NB4 (cell line): Measurements from ENCODE around the gene MED28.

ENCODE experiments used
- DNase-seq: peaks from one replicate; pipeline ENCODE4 v3.0.0; 2010; ENCODE audit warnings: low read depth
- H3K4me3 ChIP-seq: one replicate; pipeline ENCODE4 v1.5.1; 2011; ENCODE audit warnings: mild to moderate bottlenecking, low read depth, low read length, moderate library complexity
- CTCF ChIP-seq: IDR thresholded peaks from one replicate; pipeline ENCODE4 v1.5.1; 2012; ENCODE audit warnings: low read depth, low read length
- MAX ChIP-seq: IDR thresholded peaks from 2 replicates; pipeline ENCODE4 v1.6.1; 2011; ENCODE audit warnings: low read depth, low read length
- MYC ChIP-seq: IDR thresholded peaks from 2 replicates; pipeline ENCODE4 v1.6.1; 2011; ENCODE audit warnings: low read depth, low read length
- POLR2A ChIP-seq: IDR thresholded peaks from 2 replicates; pipeline ENCODE4 v1.6.1; 2011; ENCODE audit warnings: mild to moderate bottlenecking; ENCODE audit not compliant: insufficient read length; ENCODE audit errors: extremely low read depth

The MED28 gene

GRCh38 chr4:17665346-17665745 lies 50.9 kb downstream of the MED28 start:
- peak; percentile 74 for DNase-seq
- peak overlapping the region; percentile 36 for H3K4me3 ChIP-seq
- TF ChIP-seq POLR2A (no peak), CTCF (no peak), MAX (no peak), MYC (no peak)

GRCh38 chr4:17665852-17666251 lies 51.4 kb downstream of the MED28 start:
- DNase-seq = no peak
- no peak for TF ChIP-seq MYC
- TF ChIP-seq POLR2A = no peak
- TF ChIP-seq MAX = no peak
- TF ChIP-seq CTCF = no peak

GRCh38 chr4:17667253-17667652 lies 52.8 kb downstream of the MED28 start:
- TF ChIP-seq MYC (no peak), MAX (no peak), POLR2A (no peak), CTCF (no peak)
- DNase-seq = no peak
- no peak overlapping the region for H3K4me3 ChIP-seq

More at GRCh38 chr4:17665852-17666251, 51.4 kb downstream of the MED28 start:
- H3K4me3 ChIP-seq = no peak overlapping the region

GRCh38 chr4:17667653-17668201 lies 53.3 kb downstream of the MED28 start:
- no peak for DNase-seq
- H3K4me3 ChIP-seq = no peak overlapping the region
- TF ChIP-seq MYC = no peak

- TF ChIP-seq MAX (no peak), CTCF (no peak), POLR2A (no peak), MYC (no peak)
- no peak overlapping the region for H3K4me3 ChIP-seq
- no peak for DNase-seq
Observed at GRCh38 chr4:17670423-17670822, 56.0 kb downstream of the MED28 start.

GRCh38 chr4:17680559-17681280 lies 66.3 kb downstream of the MED28 start:
- no peak for TF ChIP-seq CTCF
- TF ChIP-seq POLR2A = no peak
- TF ChIP-seq MAX = no peak
- TF ChIP-seq MYC = no peak
- DNase-seq = no peak
- no peak overlapping the region for H3K4me3 ChIP-seq
